Measurements from ENCODE around the gene ESYT2. TPM values are rescaled to one million over a fixed set of nuclear protein-coding genes. Genes with fewer than 3 reads are reported as not detected.
"Not testable (repeated sequence)": the region's sequence is repeated elsewhere in the genome, so short reads cannot be mapped to it uniquely, and the experiment has no call there.

The ESYT2 gene
- total and polyA plus RNA-seq, 2 donors (not counting 1 experiment from before 2014, with no cell fraction given), result 66.0 to 93.0 TPM

- peak overlapping the region; percentile 95 for H3K4me2 ChIP-seq (ENCODE audit: extremely low read depth, insufficient read depth, low read length)
- H3K79me2 ChIP-seq (ENCODE audit: control insufficient read depth, insufficient read depth, low read length), result peaks cover 6% of the 10 kb centered on the region
- peak overlapping the region; percentile 87 for H2AFZ ChIP-seq (ENCODE audit: low read length)
- H3K4me3 ChIP-seq (replicated peaks in 1 of 4; ENCODE audit: control extremely low read depth in 1 of 4, insufficient read depth in 1 of 4, low read depth in 3 of 4, low read length in 4 of 4), result peak overlapping the region; percentile 45 to 65 (median 54)
- DNase-seq (ENCODE audit: low read depth in 2 of 2), result no peak
- no peaks in the 10 kb centered on the region for H3K36me3 ChIP-seq (ENCODE audit: control insufficient read depth, insufficient read depth, low read length)
- H3K4me1 ChIP-seq (ENCODE audit: control insufficient read depth, extremely low read depth, insufficient read depth, low read length), result peaks cover 4% of the 10 kb centered on the region
- H4K20me1 ChIP-seq (ENCODE audit: control insufficient read depth, extremely low read depth, insufficient read depth, low read length), result no peaks in the 10 kb centered on the region
- no peak for TF ChIP-seq CTCF (conservative IDR thresholded peaks at IDR 0.05 in 1 of 2, IDR thresholded peaks at IDR 0.05 in 1 of 2; ENCODE audit: low read depth in 1 of 2, low read length in 2 of 2)
- no peak for TF ChIP-seq EZH2 (IDR thresholded peaks at IDR 0.05; ENCODE audit: low read length, missing control alignments)
- no peaks in the 10 kb centered on the region for H3K27me3 ChIP-seq (ENCODE audit: control insufficient read depth, insufficient read depth, low read length)
- H3K9me3 ChIP-seq (ENCODE audit: control insufficient read depth, insufficient read depth, low read depth, low read length), result no peaks in the 10 kb centered on the region
- H3K27ac ChIP-seq (ENCODE audit: insufficient read depth, low read length), result peak overlapping the region; percentile 82
- H3K9ac ChIP-seq (ENCODE audit: insufficient read depth, low read length), result no peak overlapping the region
Measured at GRCh38 chr7:158864507-158864820, 35.2 kb upstream of the ESYT2 start.

GRCh38 chr7:158863611-158864506 lies 34.5 kb upstream of the ESYT2 start:
- no peaks in the 10 kb centered on the region for H4K20me1 ChIP-seq (ENCODE audit: control insufficient read depth, extremely low read depth, insufficient read depth, low read length)
- H2AFZ ChIP-seq (ENCODE audit: low read length), result peak overlapping the region; percentile 87
- H3K4me3 ChIP-seq (replicated peaks in 1 of 4; ENCODE audit: control extremely low read depth in 1 of 4, insufficient read depth in 1 of 4, low read depth in 3 of 4, low read length in 4 of 4), result peak overlapping the region; percentile 45 to 65 (median 54)
- TF ChIP-seq EZH2 (IDR thresholded peaks at IDR 0.05; ENCODE audit: low read length, missing control alignments) (no peak), CTCF (conservative IDR thresholded peaks at IDR 0.05 in 1 of 2, IDR thresholded peaks at IDR 0.05 in 1 of 2; ENCODE audit: low read depth in 1 of 2, low read length in 2 of 2) (no peak)
- H3K36me3 ChIP-seq (ENCODE audit: control insufficient read depth, insufficient read depth, low read length), result no peaks in the 10 kb centered on the region
- peak overlapping the region; percentile 61 for H3K9ac ChIP-seq (ENCODE audit: insufficient read depth, low read length)
- peak overlapping the region; percentile 95 for H3K4me2 ChIP-seq (ENCODE audit: extremely low read depth, insufficient read depth, low read length)
- peak overlapping the region; percentile 82 for H3K27ac ChIP-seq (ENCODE audit: insufficient read depth, low read length)
- no peaks in the 10 kb centered on the region for H3K27me3 ChIP-seq (ENCODE audit: control insufficient read depth, insufficient read depth, low read length)
- peak; percentile 63 to 75 for DNase-seq (ENCODE audit: low read depth in 2 of 2)
- peaks cover 6% of the 10 kb centered on the region for H3K79me2 ChIP-seq (ENCODE audit: control insufficient read depth, insufficient read depth, low read length)
- peaks cover 4% of the 10 kb centered on the region for H3K4me1 ChIP-seq (ENCODE audit: control insufficient read depth, extremely low read depth, insufficient read depth, low read length)
- no peaks in the 10 kb centered on the region for H3K9me3 ChIP-seq (ENCODE audit: control insufficient read depth, insufficient read depth, low read depth, low read length)

GRCh38 chr7:158862985-158863610 lies 33.8 kb upstream of the ESYT2 start:
- H3K4me2 ChIP-seq (ENCODE audit: extremely low read depth, insufficient read depth, low read length); H3K27me3 ChIP-seq (ENCODE audit: control insufficient read depth, insufficient read depth, low read length); H3K4me1 ChIP-seq (ENCODE audit: control insufficient read depth, extremely low read depth, insufficient read depth, low read length); H4K20me1 ChIP-seq (ENCODE audit: control insufficient read depth, extremely low read depth, insufficient read depth, low read length); H2AFZ ChIP-seq (ENCODE audit: low read length); H3K9me3 ChIP-seq (ENCODE audit: control insufficient read depth, insufficient read depth, low read depth, low read length); H3K9ac ChIP-seq (ENCODE audit: insufficient read depth, low read length); H3K36me3 ChIP-seq (ENCODE audit: control insufficient read depth, insufficient read depth, low read length); H3K79me2 ChIP-seq (ENCODE audit: control insufficient read depth, insufficient read depth, low read length): not testable (repeated sequence)
- Histone ChIP-seq H3K4me3 (replicated peaks in 1 of 4; ENCODE audit: control extremely low read depth in 1 of 4, insufficient read depth in 1 of 4, low read depth in 3 of 4, low read length in 4 of 4) (peak overlapping the region in 3 of 4 experiments; percentile 18 to 65 (median 40)), H3K27ac (ENCODE audit: insufficient read depth, low read length) (peak overlapping the region; percentile 43)
- DNase-seq (ENCODE audit: low read depth in 2 of 2), result peak; percentile 29 to 31

All from fibroblast of lung (primary cell).